ENCODE measurements around the gene PEX26.

- no peak for TF ChIP-seq CTCF (conservative IDR thresholded peaks at IDR 0.05; ENCODE audit: low read depth in 2 of 2)
- TF ChIP-seq EZH2phosphoT487 (IDR thresholded peaks at IDR 0.05; ENCODE audit: unreplicated experiment), result no peak
- TF ChIP-seq POLR2AphosphoS5 (IDR thresholded peaks at IDR 0.05; ENCODE audit: low read depth), result no peak
- no peak for TF ChIP-seq ZNF462 (CRISPR knock-in tag; IDR thresholded peaks at IDR 0.05)
- TF ChIP-seq REST (IDR thresholded peaks at IDR 0.05; ENCODE audit: unreplicated experiment), result no peak
Measured at GRCh38 chr22:18060646-18061620, 16.9 kb upstream of the PEX26 start.

Data from GM23338 (cell line).